AG09309 (cell line): Measurements from ENCODE around the gene CTCF.

Experiments used
- DNase-seq: peaks from one replicate; pipeline ENCODE4 v3.0.0-alpha.2; 2010; ENCODE audit warnings: low read depth
- H3K4me3 ChIP-seq: 2 replicates; pipeline ENCODE4 v1.5.1; 2011; ENCODE audit warnings: mild to moderate bottlenecking, low read depth, low read length, moderate library complexity; ENCODE audit not compliant: control insufficient read depth
- CTCF ChIP-seq: IDR thresholded peaks from 2 replicates; pipeline ENCODE4 v1.5.1; 2011; ENCODE audit warnings: mild to moderate bottlenecking, low read depth, low read length, inconsistent platforms; ENCODE audit not compliant: insufficient read depth, control insufficient read depth; ENCODE audit errors: missing control alignments

CTCF gene

GRCh38 chr16:67537270-67537635 is 25.1 kb upstream of the CTCF start:
- no peak for TF ChIP-seq CTCF
- no peak for DNase-seq
- peak overlapping the region; percentile 55 for H3K4me3 ChIP-seq

GRCh38 chr16:67537636-67538591 is 24.4 kb upstream of the CTCF start:
- DNase-seq: no peak
- TF ChIP-seq CTCF: no peak
- peak overlapping the region; percentile 55 for H3K4me3 ChIP-seq

GRCh38 chr16:67538666-67539101 is 23.6 kb upstream of the CTCF start:
- DNase-seq: no peak
- no peak for TF ChIP-seq CTCF
- H3K4me3 ChIP-seq: peak overlapping the region; percentile 55

- H3K4me3 ChIP-seq: no peak overlapping the region
- DNase-seq: no peak
- TF ChIP-seq CTCF: no peak
Observed at GRCh38 chr16:67539271-67539670, 23.1 kb upstream of the CTCF start.

GRCh38 chr16:67539691-67540635 is 22.4 kb upstream of the CTCF start:
- H3K4me3 ChIP-seq: no peak overlapping the region
- no peak for DNase-seq
- no peak for TF ChIP-seq CTCF

- no peak overlapping the region for H3K4me3 ChIP-seq
- no peak for DNase-seq
- no peak for TF ChIP-seq CTCF
Observed at GRCh38 chr16:67540756-67541155, 21.6 kb upstream of the CTCF start.
